GM23338 (cell line): Measurements from ENCODE around the gene TMEM135. TPM values are rescaled to one million over a fixed set of nuclear protein-coding genes. Genes with fewer than 3 reads are reported as not detected.

Experiments
- ATAC-seq: fragments of 200-7000 bp; cut with Tn5 transposase; 3 replicates; pipeline ENCODE4 v1.9.1; 2020
- DNase-seq: peaks from one replicate; pipeline ENCODE4 v3.0.0-alpha.2; 2015; ENCODE audit warnings: low spot score
- H2AFZ ChIP-seq: fragments of 200-600 bp; sonication (generic); 2 replicates; pipeline ENCODE4 v1.8.0; 2016; ENCODE audit warnings: antibody characterized with exemption, mild to moderate bottlenecking, moderate library complexity
- H3F3A ChIP-seq: fragments of 200-600 bp; sonication (generic); replicated peaks from 2 replicates; pipeline ENCODE4 v1.8.0; 2017; ENCODE audit warnings: antibody characterized with exemption, mixed run types, low read depth
- H3K27ac ChIP-seq: fragments of 200-600 bp; sonication (generic); 2 replicates; pipeline ENCODE4 v1.6.1; 2016; ENCODE audit warnings: low read depth
- H3K27me3 ChIP-seq: fragments of 200-600 bp; sonication (generic); 2 replicates; pipeline ENCODE4 v1.8.0; 2016; ENCODE audit warnings: mild to moderate bottlenecking, mixed run types, moderate library complexity; ENCODE audit not compliant: insufficient read depth
- H3K36me3 ChIP-seq: fragments of 200-600 bp; sonication (generic); 2 replicates; pipeline ENCODE4 v1.8.0; 2016; ENCODE audit warnings: mild to moderate bottlenecking; ENCODE audit not compliant: insufficient read depth
- H3K4me1 ChIP-seq: fragments of 200-600 bp; sonication (generic); 2 replicates; pipeline ENCODE4 v1.8.0; 2016; ENCODE audit warnings: mild to moderate bottlenecking, moderate library complexity; ENCODE audit not compliant: insufficient read depth
- H3K4me2 ChIP-seq: fragments of 200-600 bp; sonication (generic); 2 replicates; pipeline ENCODE4 v1.7.1; 2017; ENCODE audit warnings: mixed run types
- H3K4me3 ChIP-seq: fragments of 200-600 bp; sonication (generic); 2 replicates; pipeline ENCODE4 v1.6.1; 2016; ENCODE audit warnings: mixed run types
- H3K79me2 ChIP-seq: fragments of 200-600 bp; sonication (generic); replicated peaks from 2 replicates; pipeline ENCODE4 v1.8.0; 2017; ENCODE audit warnings: mild to moderate bottlenecking; ENCODE audit not compliant: insufficient read depth
- H3K9me2 ChIP-seq: fragments of 200-600 bp; sonication (generic); 2 replicates; pipeline ENCODE4 v1.8.0; 2017; ENCODE audit not compliant: insufficient read depth
- H4K20me1 ChIP-seq: fragments of 200-600 bp; sonication (generic); replicated peaks from 2 replicates; pipeline ENCODE4 v1.8.0; 2017; ENCODE audit warnings: mild to moderate bottlenecking; ENCODE audit not compliant: insufficient read depth
- H3K27ac Mint-ChIP-seq: 2 replicates; pipeline ENCODE4 v1.8.0; 2020; ENCODE audit warnings: inconsistent platforms, mild to moderate bottlenecking, moderate library complexity, mixed read lengths
- H3K27me3 Mint-ChIP-seq: 3 replicates; pipeline ENCODE4 v1.8.0; 2022; ENCODE audit warnings: low read depth, mild to moderate bottlenecking, moderate library complexity, mixed read lengths, inconsistent platforms; ENCODE audit not compliant: insufficient read depth, poor library complexity
- H3K36me3 Mint-ChIP-seq: 3 replicates; pipeline ENCODE4 v1.8.0; 2021; ENCODE audit warnings: low read depth, mild to moderate bottlenecking, inconsistent platforms, moderate library complexity, mixed read lengths
- H3K4me1 Mint-ChIP-seq: 3 replicates; pipeline ENCODE4 v1.8.0; 2020; ENCODE audit warnings: mild to moderate bottlenecking, inconsistent platforms, mixed read lengths
- H3K4me3 Mint-ChIP-seq: 3 replicates; pipeline ENCODE4 v1.8.0; 2021; ENCODE audit warnings: moderate library complexity, mild to moderate bottlenecking, inconsistent platforms, mixed read lengths
- H3K9me3 Mint-ChIP-seq: 3 replicates; pipeline ENCODE4 v1.8.0; 2020; ENCODE audit warnings: moderate library complexity, mild to moderate bottlenecking, inconsistent platforms, mixed read lengths
- CREB1 ChIP-seq: fragments of 250-450 bp; sonication (Bioruptor Pico); IDR thresholded peaks from 2 replicates; pipeline ENCODE4 v1.5.0; 2020; ENCODE audit warnings: low read depth, mild to moderate bottlenecking, moderate library complexity
- EZH2 ChIP-seq: fragments of 200-600 bp; sonication (generic); IDR thresholded peaks from one replicate; pipeline ENCODE4 v1.8.0; 2017; ENCODE audit warnings: antibody characterized with exemption, mild to moderate bottlenecking, low read depth; ENCODE audit not compliant: unreplicated experiment
- NANOG ChIP-seq: IDR thresholded peaks from 2 replicates; pipeline ENCODE4 v1.6.1; 2016; ENCODE audit warnings: antibody characterized with exemption, borderline replicate concordance
- STAT1 ChIP-seq: IDR thresholded peaks from one replicate; pipeline ENCODE4 v1.6.1; 2016; ENCODE audit warnings: antibody characterized with exemption; ENCODE audit not compliant: unreplicated experiment
- ZNF114 ChIP-seq: fragments of 250-450 bp; sonication (Bioruptor Pico); IDR thresholded peaks from 2 replicates; pipeline ENCODE4 v1.5.0; 2020; ENCODE audit warnings: mild to moderate bottlenecking, moderate library complexity
- polyA plus RNA-seq: library from polyadenylated mRNA; unstranded; fragments of >200 nt; fragmentation: Nextera tagmentation; extraction: Ambion mirVana; gene quantifications from 2 replicates; pipeline ENCODE4 v1.2.1, GENCODE V29; 2016
- total RNA-seq: library from RNA; depleted of rRNA; stranded (reverse); fragments of >200 nt; shearing (Covaris generic); gene quantifications from 2 replicates; pipeline ENCODE4 v1.2.3, GENCODE V29; 2014
- TF ChIP-seq, protein P1 (sequence below): IDR thresholded peaks from one replicate; pipeline ENCODE4 v1.6.1; 2018; ENCODE audit warnings: antibody characterized with exemption; ENCODE audit not compliant: unreplicated experiment
- TF ChIP-seq, protein P2 (sequence below): fragments of 250-450 bp; sonication (Bioruptor Pico); IDR thresholded peaks from 2 replicates; pipeline ENCODE4 v1.5.0; 2020; ENCODE audit warnings: mild to moderate bottlenecking, moderate library complexity

TMEM135 gene
- total and polyA plus RNA-seq, 2 experiments from 2014 or later = 23.4 to 49.9 TPM

DNA sequence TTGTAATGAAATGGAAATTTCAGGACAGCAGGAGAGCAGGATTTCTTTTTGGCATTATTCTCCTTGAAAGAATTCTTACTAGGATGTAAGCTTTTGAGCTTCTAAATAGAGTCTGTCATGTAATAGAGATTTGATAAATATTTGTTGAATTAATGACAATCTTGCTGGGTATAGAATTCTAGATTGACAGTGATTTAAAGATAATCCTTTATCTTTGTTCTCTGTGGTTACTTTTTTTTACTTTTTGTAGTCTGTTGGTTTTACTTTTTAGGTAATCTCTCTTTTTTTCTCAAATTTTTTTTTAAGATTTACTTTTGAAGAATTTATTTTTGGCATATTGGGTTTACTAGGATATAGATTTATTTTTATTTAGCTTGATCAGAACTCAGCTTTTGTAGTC is 54.8 kb downstream of the TMEM135 start:
- peaks cover 26% of the 10 kb centered on the region; the same call in 2 of the 3 replicates for H3K36me3 Mint-ChIP-seq
- Histone ChIP-seq H3K4me1 (no peaks in the 10 kb centered on the region), H3F3A (no peaks in the 10 kb centered on the region), H3K27me3 (no peaks in the 10 kb centered on the region), H4K20me1 (no peaks in the 10 kb centered on the region), H3K36me3 (peaks cover 4% of the 10 kb centered on the region; the same call in 1 of the 2 replicates), H3K4me3 (no peak overlapping the region), H3K27ac (no peak overlapping the region), H3K9me2 (no peaks in the 10 kb centered on the region), H2AFZ (no peak overlapping the region), H3K4me2 (no peak overlapping the region), H3K79me2 (0 out of 2 replicates have a peak, but pooled peaks cover 5% of the 10 kb centered on the region)
- TF ChIP-seq STAT1 = no peak
- no peak for TF ChIP-seq CREB1 (CRISPR knock-in tag)
- TF ChIP-seq, protein P1, sequence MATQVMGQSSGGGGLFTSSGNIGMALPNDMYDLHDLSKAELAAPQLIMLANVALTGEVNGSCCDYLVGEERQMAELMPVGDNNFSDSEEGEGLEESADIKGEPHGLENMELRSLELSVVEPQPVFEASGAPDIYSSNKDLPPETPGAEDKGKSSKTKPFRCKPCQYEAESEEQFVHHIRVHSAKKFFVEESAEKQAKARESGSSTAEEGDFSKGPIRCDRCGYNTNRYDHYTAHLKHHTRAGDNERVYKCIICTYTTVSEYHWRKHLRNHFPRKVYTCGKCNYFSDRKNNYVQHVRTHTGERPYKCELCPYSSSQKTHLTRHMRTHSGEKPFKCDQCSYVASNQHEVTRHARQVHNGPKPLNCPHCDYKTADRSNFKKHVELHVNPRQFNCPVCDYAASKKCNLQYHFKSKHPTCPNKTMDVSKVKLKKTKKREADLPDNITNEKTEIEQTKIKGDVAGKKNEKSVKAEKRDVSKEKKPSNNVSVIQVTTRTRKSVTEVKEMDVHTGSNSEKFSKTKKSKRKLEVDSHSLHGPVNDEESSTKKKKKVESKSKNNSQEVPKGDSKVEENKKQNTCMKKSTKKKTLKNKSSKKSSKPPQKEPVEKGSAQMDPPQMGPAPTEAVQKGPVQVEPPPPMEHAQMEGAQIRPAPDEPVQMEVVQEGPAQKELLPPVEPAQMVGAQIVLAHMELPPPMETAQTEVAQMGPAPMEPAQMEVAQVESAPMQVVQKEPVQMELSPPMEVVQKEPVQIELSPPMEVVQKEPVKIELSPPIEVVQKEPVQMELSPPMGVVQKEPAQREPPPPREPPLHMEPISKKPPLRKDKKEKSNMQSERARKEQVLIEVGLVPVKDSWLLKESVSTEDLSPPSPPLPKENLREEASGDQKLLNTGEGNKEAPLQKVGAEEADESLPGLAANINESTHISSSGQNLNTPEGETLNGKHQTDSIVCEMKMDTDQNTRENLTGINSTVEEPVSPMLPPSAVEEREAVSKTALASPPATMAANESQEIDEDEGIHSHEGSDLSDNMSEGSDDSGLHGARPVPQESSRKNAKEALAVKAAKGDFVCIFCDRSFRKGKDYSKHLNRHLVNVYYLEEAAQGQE = no peak
- no peak for TF ChIP-seq ZNF114 (CRISPR knock-in tag)
- TF ChIP-seq NANOG = no peak
- TF ChIP-seq, protein P2, sequence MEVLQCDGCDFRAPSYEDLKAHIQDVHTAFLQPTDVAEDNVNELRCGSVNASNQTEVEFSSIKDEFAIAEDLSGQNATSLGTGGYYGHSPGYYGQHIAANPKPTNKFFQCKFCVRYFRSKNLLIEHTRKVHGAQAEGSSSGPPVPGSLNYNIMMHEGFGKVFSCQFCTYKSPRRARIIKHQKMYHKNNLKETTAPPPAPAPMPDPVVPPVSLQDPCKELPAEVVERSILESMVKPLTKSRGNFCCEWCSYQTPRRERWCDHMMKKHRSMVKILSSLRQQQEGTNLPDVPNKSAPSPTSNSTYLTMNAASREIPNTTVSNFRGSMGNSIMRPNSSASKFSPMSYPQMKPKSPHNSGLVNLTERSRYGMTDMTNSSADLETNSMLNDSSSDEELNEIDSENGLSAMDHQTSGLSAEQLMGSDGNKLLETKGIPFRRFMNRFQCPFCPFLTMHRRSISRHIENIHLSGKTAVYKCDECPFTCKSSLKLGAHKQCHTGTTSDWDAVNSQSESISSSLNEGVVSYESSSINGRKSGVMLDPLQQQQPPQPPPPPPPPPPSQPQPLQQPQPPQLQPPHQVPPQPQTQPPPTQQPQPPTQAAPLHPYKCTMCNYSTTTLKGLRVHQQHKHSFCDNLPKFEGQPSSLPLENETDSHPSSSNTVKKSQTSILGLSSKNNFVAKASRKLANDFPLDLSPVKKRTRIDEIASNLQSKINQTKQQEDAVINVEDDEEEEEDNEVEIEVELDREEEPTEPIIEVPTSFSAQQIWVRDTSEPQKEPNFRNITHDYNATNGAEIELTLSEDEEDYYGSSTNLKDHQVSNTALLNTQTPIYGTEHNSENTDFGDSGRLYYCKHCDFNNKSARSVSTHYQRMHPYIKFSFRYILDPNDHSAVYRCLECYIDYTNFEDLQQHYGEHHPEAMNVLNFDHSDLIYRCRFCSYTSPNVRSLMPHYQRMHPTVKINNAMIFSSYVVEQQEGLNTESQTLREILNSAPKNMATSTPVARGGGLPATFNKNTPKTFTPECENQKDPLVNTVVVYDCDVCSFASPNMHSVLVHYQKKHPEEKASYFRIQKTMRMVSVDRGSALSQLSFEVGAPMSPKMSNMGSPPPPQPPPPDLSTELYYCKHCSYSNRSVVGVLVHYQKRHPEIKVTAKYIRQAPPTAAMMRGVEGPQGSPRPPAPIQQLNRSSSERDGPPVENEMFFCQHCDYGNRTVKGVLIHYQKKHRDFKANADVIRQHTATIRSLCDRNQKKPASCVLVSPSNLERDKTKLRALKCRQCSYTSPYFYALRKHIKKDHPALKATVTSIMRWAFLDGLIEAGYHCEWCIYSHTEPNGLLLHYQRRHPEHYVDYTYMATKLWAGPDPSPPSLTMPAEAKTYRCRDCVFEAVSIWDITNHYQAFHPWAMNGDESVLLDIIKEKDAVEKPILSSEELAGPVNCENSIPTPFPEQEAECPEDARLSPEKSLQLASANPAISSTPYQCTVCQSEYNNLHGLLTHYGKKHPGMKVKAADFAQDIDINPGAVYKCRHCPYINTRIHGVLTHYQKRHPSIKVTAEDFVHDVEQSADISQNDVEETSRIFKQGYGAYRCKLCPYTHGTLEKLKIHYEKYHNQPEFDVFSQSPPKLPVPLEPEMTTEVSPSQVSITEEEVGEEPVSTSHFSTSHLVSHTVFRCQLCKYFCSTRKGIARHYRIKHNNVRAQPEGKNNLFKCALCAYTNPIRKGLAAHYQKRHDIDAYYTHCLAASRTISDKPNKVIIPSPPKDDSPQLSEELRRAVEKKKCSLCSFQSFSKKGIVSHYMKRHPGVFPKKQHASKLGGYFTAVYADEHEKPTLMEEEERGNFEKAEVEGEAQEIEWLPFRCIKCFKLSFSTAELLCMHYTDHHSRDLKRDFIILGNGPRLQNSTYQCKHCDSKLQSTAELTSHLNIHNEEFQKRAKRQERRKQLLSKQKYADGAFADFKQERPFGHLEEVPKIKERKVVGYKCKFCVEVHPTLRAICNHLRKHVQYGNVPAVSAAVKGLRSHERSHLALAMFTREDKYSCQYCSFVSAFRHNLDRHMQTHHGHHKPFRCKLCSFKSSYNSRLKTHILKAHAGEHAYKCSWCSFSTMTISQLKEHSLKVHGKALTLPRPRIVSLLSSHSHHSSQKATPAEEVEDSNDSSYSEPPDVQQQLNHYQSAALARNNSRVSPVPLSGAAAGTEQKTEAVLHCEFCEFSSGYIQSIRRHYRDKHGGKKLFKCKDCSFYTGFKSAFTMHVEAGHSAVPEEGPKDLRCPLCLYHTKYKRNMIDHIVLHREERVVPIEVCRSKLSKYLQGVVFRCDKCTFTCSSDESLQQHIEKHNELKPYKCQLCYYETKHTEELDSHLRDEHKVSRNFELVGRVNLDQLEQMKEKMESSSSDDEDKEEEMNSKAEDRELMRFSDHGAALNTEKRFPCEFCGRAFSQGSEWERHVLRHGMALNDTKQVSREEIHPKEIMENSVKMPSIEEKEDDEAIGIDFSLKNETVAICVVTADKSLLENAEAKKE (CRISPR knock-in tag) = no peak
- TF ChIP-seq EZH2 = no peak
- H3K4me3 Mint-ChIP-seq = no peak overlapping the region
- no peaks in the 10 kb centered on the region for H3K27me3 Mint-ChIP-seq
- DNase-seq = no peak
- 0 out of 3 replicates have a peak, but pooled peaks cover 2% of the 10 kb centered on the region for H3K4me1 Mint-ChIP-seq
- peaks cover 15% of the 10 kb centered on the region; the same call in 2 of the 3 replicates for H3K9me3 Mint-ChIP-seq
- no peak overlapping the region for H3K27ac Mint-ChIP-seq
- no peak for ATAC-seq
